BLaER1 treated with 17β-estradiol and CSF1 and Interleukin-3, amounts not matched to agents 10 nM and 100 nM (cell line): ENCODE data around the gene SMIM45.

Experiments
- H3K27ac ChIP-seq, 11 experiments: shearing (Covaris generic); formaldehyde crosslinking; 2 replicates each; pipeline ENCODE4 v1.8.1; 2022
- H3K27me3 ChIP-seq, 11 experiments: shearing (Covaris generic); formaldehyde crosslinking; 2 replicates each; pipeline ENCODE4 v1.8.1; 2022
- H3K36me3 ChIP-seq, 11 experiments: shearing (Covaris generic); formaldehyde crosslinking; 2 replicates each; pipeline ENCODE4 v1.8.1; 2022
- H3K4me1 ChIP-seq, 10 experiments: shearing (Covaris generic); formaldehyde crosslinking; 2 replicates each; pipeline ENCODE4 v1.8.1; 2022
- H3K4me2 ChIP-seq, 11 experiments: shearing (Covaris generic); formaldehyde crosslinking; 2 replicates each; pipeline ENCODE4 v1.8.1; 2022
- H3K4me3 ChIP-seq, 10 experiments: shearing (Covaris generic); formaldehyde crosslinking; 2 replicates each; pipeline ENCODE4 v1.8.1; 2022
- H3K9ac ChIP-seq, 11 experiments: shearing (Covaris generic); formaldehyde crosslinking; 2 replicates each; pipeline ENCODE4 v1.8.1; 2022
- H3K9me3 ChIP-seq, 11 experiments: shearing (Covaris generic); formaldehyde crosslinking; replicated peaks in 1 of 11; 2 replicates each; pipeline ENCODE4 v1.8.1; 2022
- H4K20me1 ChIP-seq, 11 experiments: shearing (Covaris generic); formaldehyde crosslinking; 2 replicates each; pipeline ENCODE4 v1.8.1; 2022
- Cebpa-rat ChIP-seq, 11 experiments: shearing (Covaris generic); IDR thresholded peaks; 2 replicates each; pipeline ENCODE4 v1.8.1; 2022

SMIM45 gene

GRCh38 chr22:41913842-41914534 lies 38.0 kb upstream of the SMIM45 start:
- Histone ChIP-seq H3K9me3 (no peaks in the 10 kb centered on the region), H3K27me3 (peaks cover 89 to 94% (median 90%) of the 10 kb centered on the region in 11 experiments), H3K4me1 (peaks cover 45 to 60% (median 57%) of the 10 kb centered on the region in 10 experiments), H3K4me3 (peak overlapping the region; percentile 52 to 68 (median 60)), H3K9ac (peak overlapping the region in 10 of 11 experiments; percentile 24 to 73 (median 62); a peak in 13 of 22 replicates), H3K27ac (no peak overlapping the region), H3K36me3 (no peaks in the 10 kb centered on the region), H3K4me2 (peak overlapping the region; percentile 90 to 96 (median 94)), H4K20me1 (peaks cover 7 to 99% (median 92%) of the 10 kb centered on the region in 11 experiments; a peak in 21 of 22 replicates)
- no peak for TF ChIP-seq Cebpa-rat (IDR thresholded peaks at IDR 0.05)

DNA sequence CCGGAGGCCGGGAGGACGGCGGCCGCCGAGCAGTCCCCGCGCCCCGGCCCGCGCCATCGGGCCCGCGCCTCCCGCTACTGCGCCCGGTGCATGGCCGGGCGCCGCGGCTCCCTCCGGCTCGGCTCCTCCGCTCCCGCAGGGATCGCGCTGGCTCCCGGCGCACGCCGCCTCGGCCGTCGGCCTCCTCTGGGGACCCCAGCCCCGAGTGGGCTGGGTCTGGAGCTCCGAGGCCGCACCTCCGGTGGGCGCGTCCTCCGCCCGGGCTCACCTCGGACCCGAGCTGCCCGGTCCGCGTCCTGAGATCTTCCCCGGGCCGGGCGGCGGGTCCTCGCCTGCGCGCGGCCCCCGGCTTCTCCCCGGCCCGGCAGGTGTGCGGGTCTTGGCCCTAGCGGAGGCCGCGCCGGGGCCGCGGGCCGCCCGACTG lies 37.3 kb upstream of the SMIM45 start:
- Histone ChIP-seq H3K36me3 (no peaks in the 10 kb centered on the region), H3K9me3 (no peaks in the 10 kb centered on the region), H3K27me3 (peaks cover 82 to 88% (median 84%) of the 10 kb centered on the region in 11 experiments), H3K9ac (peak overlapping the region; percentile 24 to 73 (median 61); a peak in 17 of 22 replicates), H3K4me2 (peak overlapping the region; percentile 90 to 96 (median 94)), H3K4me1 (peaks cover 45 to 60% (median 57%) of the 10 kb centered on the region in 10 experiments), H3K27ac (peak overlapping the region in 1 of 11 experiments; percentile 19; a peak in 2 of 22 replicates), H4K20me1 (peaks cover under 1 to 99% (median 88%) of the 10 kb centered on the region in 11 experiments; a peak in 21 of 22 replicates), H3K4me3 (peak overlapping the region; percentile 52 to 68 (median 60))
- TF ChIP-seq Cebpa-rat (IDR thresholded peaks at IDR 0.05), result no peak

GRCh38 chr22:41915035-41915785 lies 36.7 kb upstream of the SMIM45 start, which contains the start of gene SHISA8:
SHISA8 (minus strand) TSS chr22:41915074; CDS start chr22:41914667, 407 bp downstream.
- no peaks in the 10 kb centered on the region for H3K9me3 ChIP-seq
- peak within 1 kb of the TSS in 1 of 11 experiments; percentile 19; a peak in 2 of 22 replicates for H3K27ac ChIP-seq
- H3K4me3 ChIP-seq, result peak within 1 kb of the TSS; percentile 52 to 68 (median 60)
- peaks cover 44 to 61% (median 58%) of the 10 kb centered on the region in 10 experiments for H3K4me1 ChIP-seq
- peaks cover 0 to 97% (median 82%) of the 10 kb centered on the region in 11 experiments; a peak in 21 of 22 replicates for H4K20me1 ChIP-seq
- peaks cover 76 to 82% (median 78%) of the 10 kb centered on the region in 11 experiments for H3K27me3 ChIP-seq
- H3K36me3 ChIP-seq, result no peaks in the 10 kb centered on the region
- TF ChIP-seq Cebpa-rat (IDR thresholded peaks at IDR 0.05), result no peak
- peak within 1 kb of the TSS; percentile 90 to 96 (median 94) for H3K4me2 ChIP-seq
- H3K9ac ChIP-seq, result peak within 1 kb of the TSS; percentile 24 to 73 (median 61); a peak in 17 of 22 replicates

DNA sequence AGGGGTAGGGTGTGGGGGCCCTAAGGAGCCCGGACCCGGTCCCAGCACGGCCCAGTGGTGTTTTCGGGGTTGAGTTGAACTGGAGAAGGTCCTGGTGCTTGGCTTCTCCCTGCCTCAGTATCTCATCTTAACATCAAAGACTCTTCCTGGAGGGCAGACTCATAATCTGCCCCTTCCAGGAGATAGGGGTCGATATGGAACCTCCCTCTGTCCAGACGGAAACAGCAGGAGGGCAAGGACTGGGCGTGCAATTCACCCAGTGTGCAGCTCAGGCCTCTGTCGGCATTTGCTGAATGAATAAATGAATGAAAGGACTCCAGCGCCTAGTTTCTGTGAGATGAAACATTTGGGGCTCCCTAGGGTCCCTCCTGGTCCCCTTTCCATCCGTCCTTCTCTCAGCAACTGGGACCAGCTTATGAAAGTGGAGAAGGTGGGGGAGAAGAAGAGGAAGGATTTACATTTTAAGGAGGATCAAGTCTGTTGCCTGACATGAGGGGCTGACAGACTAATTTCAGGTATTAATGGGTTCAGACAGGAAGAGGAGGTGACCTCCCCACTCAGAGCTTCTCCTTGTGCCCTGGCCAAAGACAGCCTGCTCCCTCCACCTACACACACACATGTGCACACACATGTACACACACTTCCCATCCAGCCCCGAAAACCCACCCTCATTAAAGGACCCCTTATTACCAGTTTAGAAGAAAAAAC lies 36.0 kb upstream of the SMIM45 start:
- peaks cover 44 to 61% (median 58%) of the 10 kb centered on the region in 10 experiments for H3K4me1 ChIP-seq
- no peaks in the 10 kb centered on the region for H3K36me3 ChIP-seq
- H4K20me1 ChIP-seq, result peaks cover 0 to 97% (median 74%) of the 10 kb centered on the region in 11 experiments; a peak in 21 of 22 replicates
- H3K27ac ChIP-seq, result no peak overlapping the region
- peak overlapping the region in 4 of 11 experiments; percentile 90 to 94 (median 94); a peak in 4 of 22 replicates for H3K4me2 ChIP-seq
- no peak overlapping the region for H3K4me3 ChIP-seq
- H3K9ac ChIP-seq, result no peak overlapping the region
- no peak for TF ChIP-seq Cebpa-rat (IDR thresholded peaks at IDR 0.05)
- no peaks in the 10 kb centered on the region for H3K9me3 ChIP-seq
- H3K27me3 ChIP-seq, result peaks cover 69 to 74% (median 71%) of the 10 kb centered on the region in 11 experiments

DNA sequence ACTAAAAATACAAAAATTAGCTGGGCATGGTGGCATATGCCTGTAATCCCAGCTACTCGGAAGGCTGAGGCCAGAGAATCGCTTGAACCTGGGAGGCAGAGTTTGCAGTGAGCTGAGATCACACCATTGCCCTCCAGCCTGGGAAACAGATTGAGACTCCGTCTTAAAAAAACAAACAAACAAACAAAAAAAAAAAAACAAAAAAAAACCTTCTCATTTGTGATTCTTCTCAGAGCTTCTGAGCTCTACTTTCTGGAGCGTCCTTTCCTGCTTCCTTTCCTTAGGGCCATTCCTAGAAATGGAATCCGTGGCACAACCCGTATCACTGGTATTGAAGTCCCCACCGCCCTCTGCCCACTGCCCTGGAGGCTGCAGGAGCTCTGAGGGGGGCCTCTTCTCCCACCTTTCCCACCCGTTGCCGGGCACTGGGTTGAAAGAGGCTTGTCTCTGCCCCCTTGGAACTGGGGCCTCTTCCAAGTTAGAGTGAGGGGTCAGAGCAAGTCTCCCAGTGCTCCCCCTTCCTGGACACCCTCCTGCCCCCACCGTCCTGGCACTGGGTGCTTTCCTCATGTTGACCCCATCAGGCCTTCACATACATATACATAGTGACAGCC lies 35.1 kb upstream of the SMIM45 start:
- Histone ChIP-seq H4K20me1 (peaks cover 0 to 92% (median 65%) of the 10 kb centered on the region in 11 experiments; a peak in 21 of 22 replicates), H3K9ac (no peak overlapping the region), H3K36me3 (no peaks in the 10 kb centered on the region), H3K4me1 (peaks cover 49 to 66% (median 62%) of the 10 kb centered on the region in 10 experiments), H3K27me3 (peaks cover 60 to 65% (median 62%) of the 10 kb centered on the region in 11 experiments), H3K4me2 (no peak overlapping the region), H3K4me3 (no peak overlapping the region), H3K9me3 (no peaks in the 10 kb centered on the region), H3K27ac (no peak overlapping the region)
- no peak for TF ChIP-seq Cebpa-rat (IDR thresholded peaks at IDR 0.05)

DNA sequence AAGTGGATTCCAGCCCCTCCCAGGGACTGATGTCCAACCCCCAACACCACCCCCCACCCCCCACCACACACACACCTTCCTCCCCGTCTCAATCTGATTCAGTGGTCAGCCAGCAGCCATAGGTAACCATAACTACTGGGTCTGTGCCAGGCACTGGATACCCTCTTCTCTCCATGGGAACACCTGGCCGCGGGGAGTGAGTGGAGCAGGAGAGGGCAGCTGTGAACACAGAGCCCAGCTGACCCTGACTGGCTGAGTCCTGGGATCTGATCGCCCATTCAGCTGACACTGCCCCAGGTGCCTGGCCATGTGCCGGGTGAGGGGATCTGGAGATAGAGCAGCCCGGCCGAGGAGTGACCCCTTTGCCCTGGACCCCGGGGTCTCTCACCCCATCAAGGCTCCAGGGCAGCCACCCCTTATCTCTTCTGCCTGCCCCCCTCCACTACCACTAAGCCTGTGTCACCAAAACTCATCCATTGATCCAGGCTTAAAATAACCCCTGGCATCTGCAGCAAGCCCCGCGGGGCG lies 34.5 kb upstream of the SMIM45 start:
- Histone ChIP-seq H3K9me3 (no peaks in the 10 kb centered on the region), H3K4me2 (peak overlapping the region; percentile 89 to 100 (median 97)), H4K20me1 (peaks cover 0 to 90% (median 59%) of the 10 kb centered on the region in 11 experiments; a peak in 20 of 22 replicates), H3K4me3 (no peak overlapping the region), H3K9ac (no peak overlapping the region), H3K27me3 (peaks cover 54 to 59% (median 56%) of the 10 kb centered on the region in 11 experiments), H3K36me3 (no peaks in the 10 kb centered on the region), H3K4me1 (peaks cover 49 to 72% (median 68%) of the 10 kb centered on the region in 10 experiments), H3K27ac (no peak overlapping the region)
- no peak for TF ChIP-seq Cebpa-rat (IDR thresholded peaks at IDR 0.05)

DNA sequence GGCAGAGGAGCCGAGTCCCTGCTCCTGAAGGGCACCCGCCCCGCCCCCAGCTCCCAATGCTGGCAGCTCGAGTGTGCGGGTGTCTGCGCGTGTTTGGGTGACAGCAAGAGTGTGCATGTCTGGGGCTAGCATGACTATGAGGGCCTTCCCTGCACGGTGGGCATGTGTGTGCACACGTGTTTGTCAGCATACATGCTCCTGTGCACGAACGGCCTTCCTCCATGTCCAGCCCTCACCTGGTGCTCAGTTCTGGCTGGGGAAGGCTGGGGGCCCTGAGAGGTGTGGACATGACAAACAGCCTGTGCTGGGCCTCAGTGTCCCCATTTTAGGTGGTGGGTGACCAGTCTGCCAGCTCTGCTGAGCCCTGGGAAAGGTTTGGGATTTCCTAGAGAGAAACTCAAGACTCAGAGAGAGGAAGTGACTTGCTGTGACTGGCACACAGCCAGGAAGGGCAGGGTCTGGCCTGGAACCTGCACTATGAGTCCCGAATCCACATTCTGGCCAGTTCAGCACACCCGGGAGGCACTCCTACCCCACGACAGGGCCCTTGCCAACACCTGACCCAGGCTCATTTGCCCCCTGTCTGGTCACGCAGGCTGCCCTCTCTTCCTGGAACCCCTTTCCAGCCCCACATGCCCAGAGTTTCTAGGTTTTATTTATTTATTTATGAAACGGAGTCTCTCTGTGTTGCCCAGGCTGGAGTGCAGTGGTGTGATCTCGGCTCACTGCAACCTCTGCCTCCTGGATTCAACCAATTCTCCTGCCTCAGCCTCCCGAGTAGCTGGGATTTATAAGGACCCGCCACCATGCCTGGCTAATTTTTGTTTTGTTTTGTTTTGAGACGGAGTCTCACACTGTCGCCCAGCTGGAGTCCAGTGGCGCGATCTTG lies 33.8 kb upstream of the SMIM45 start:
- Histone ChIP-seq H3K36me3 (peaks cover 0 to 5% (median 3%) of the 10 kb centered on the region in 11 experiments; a peak in 11 of 22 replicates), H3K27me3 (peaks cover 47 to 52% (median 49%) of the 10 kb centered on the region in 11 experiments), H3K9me3 (no peaks in the 10 kb centered on the region), H3K4me1 (peaks cover 49 to 78% (median 73%) of the 10 kb centered on the region in 10 experiments), H3K4me2 (peak overlapping the region; percentile 89 to 100 (median 97)), H3K27ac (peak overlapping the region in 3 of 11 experiments; percentile 14 to 97 (median 88); a peak in 3 of 22 replicates), H4K20me1 (peaks cover 0 to 88% (median 52%) of the 10 kb centered on the region in 11 experiments; a peak in 20 of 22 replicates), H3K4me3 (peak overlapping the region in 1 of 10 experiments; percentile 69; a peak in 1 of 20 replicates), H3K9ac (peak overlapping the region in 2 of 11 experiments; percentile 5 to 79; a peak in 1 of 22 replicates)
- no peak for TF ChIP-seq Cebpa-rat (IDR thresholded peaks at IDR 0.05)
